Endothelial cell of umbilical vein (primary cell): Measurements from ENCODE around the gene TSPAN14. TPM values are rescaled to one million over a fixed set of nuclear protein-coding genes. Genes with fewer than 3 reads are reported as not detected.

Source experiments
- BruUV-seq: library from RNA; stranded (reverse); fragments of 400-500 nt; replicated peaks from 2 replicates; lab custom pipeline; 2021; lab: Mats Ljungman, UMichigan
- CTCF ChIA-PET: fragments of 300-600, 350-600 bp; sonication (Branson Sonifier 250); formaldehyde crosslinking; loops from one replicate; lab custom pipeline; 2021; ENCODE audit warnings: antibody characterized with exemption, inconsistent platforms; lab: Charles Lee
- POLR2A ChIA-PET: fragments of 300-600, 350-600 bp; sonication (Branson Sonifier 250); formaldehyde crosslinking; loops from one replicate; lab custom pipeline; 2021; ENCODE audit warnings: antibody characterized with exemption, inconsistent platforms; lab: Charles Lee
- DNase-seq: peaks from one replicate; pipeline ENCODE4 v3.0.0-alpha.2; 2011; ENCODE audit warnings: low read depth, low spot score
- FAIRE-seq: peaks from 2 replicates; lab custom pipeline; 2011; peaks lifted over from hg19 to GRCh38; lab: Jason Lieb, UNC
- H2AFZ ChIP-seq: 2 replicates; pipeline ENCODE4 v1.6.0; 2012; ENCODE audit warnings: low read depth, low read length, control low read depth, inconsistent platforms
- H3K27ac ChIP-seq: 2 replicates; pipeline ENCODE4 v1.5.1; 2011; ENCODE audit warnings: low read depth, mild to moderate bottlenecking, control low read depth, low read length, moderate library complexity; ENCODE audit not compliant: insufficient read depth
- H3K27me3 ChIP-seq, 2 experiments: 2 replicates each; pipeline versions ENCODE4 v1.6.0 to v1.6.1; 2011; ENCODE audit warnings: low read length in 2 of 2, mixed read lengths in 1 of 2; ENCODE audit not compliant: control insufficient read depth in 2 of 2, insufficient read depth in 2 of 2
- H3K36me3 ChIP-seq, 2 experiments: 2 replicates in 1 of 2; 3 replicates in 1 of 2; pipeline ENCODE4 v1.5.1; 2011; ENCODE audit warnings: low read length in 2 of 2, mild to moderate bottlenecking in 1 of 2, moderate library complexity in 1 of 2; ENCODE audit not compliant: control insufficient read depth in 2 of 2, insufficient read depth in 2 of 2; ENCODE audit errors: extremely low read depth in 1 of 2
- H3K4me1 ChIP-seq: 3 replicates; pipeline ENCODE4 v1.5.1; 2011; ENCODE audit warnings: mild to moderate bottlenecking, low read length; ENCODE audit not compliant: control insufficient read depth, insufficient read depth; ENCODE audit errors: extremely low read depth
- H3K4me2 ChIP-seq: 2 replicates; pipeline ENCODE4 v1.6.1; 2011; ENCODE audit warnings: low read length, control low read depth, mixed read lengths; ENCODE audit not compliant: insufficient read depth
- H3K4me3 ChIP-seq, 3 experiments: fragments of 200-600 bp in 1 of 3; sonication (generic), shearing (Covaris generic) in 1 of 3; replicated peaks in 1 of 3; 2 replicates each; pipeline ENCODE4 v1.5.1; 2011 to 2016; ENCODE audit warnings: control low read depth in 3 of 3, low read length in 3 of 3, mild to moderate bottlenecking in 2 of 3, inconsistent platforms in 1 of 3, low read depth in 1 of 3, moderate library complexity in 1 of 3; ENCODE audit not compliant: insufficient read depth in 1 of 3
- H3K79me2 ChIP-seq: 2 replicates; pipeline ENCODE4 v1.6.0; 2012; ENCODE audit warnings: low read length, inconsistent platforms; ENCODE audit not compliant: control insufficient read depth, insufficient read depth
- H3K9ac ChIP-seq: replicated peaks from 2 replicates; pipeline ENCODE3; 2011; ENCODE audit warnings: low read length, control low read depth; ENCODE audit not compliant: insufficient read depth; ENCODE audit errors: extremely low read depth
- H3K9me1 ChIP-seq: replicated peaks from 3 replicates; pipeline ENCODE4 v1.6.0; 2011; ENCODE audit warnings: mild to moderate bottlenecking, low read length; ENCODE audit not compliant: control insufficient read depth, insufficient read depth; ENCODE audit errors: extremely low read depth
- H3K9me3 ChIP-seq: replicated peaks from 2 replicates; pipeline ENCODE4 v1.5.1; 2012; ENCODE audit warnings: low read length, inconsistent platforms; ENCODE audit not compliant: control insufficient read depth, insufficient read depth
- H4K20me1 ChIP-seq: replicated peaks from 2 replicates; pipeline ENCODE3; 2011; ENCODE audit warnings: mild to moderate bottlenecking, low read length; ENCODE audit not compliant: control insufficient read depth, insufficient read depth; ENCODE audit errors: extremely low read depth
- CTCF ChIP-seq, 2 donors: IDR thresholded peaks; 1 replicate in 1 of 2; 2 replicates in 1 of 2; pipeline ENCODE4 v1.5.1; 2011; ENCODE audit warnings: low read length in 2 of 2, mild to moderate bottlenecking in 2 of 2, moderate library complexity in 2 of 2, control low read depth in 1 of 2, inconsistent platforms in 1 of 2, low read depth in 1 of 2; ENCODE audit not compliant: insufficient read depth in 1 of 2; ENCODE audit errors: extremely low read depth in 1 of 2
- EZH2 ChIP-seq: IDR thresholded peaks from 2 replicates; pipeline ENCODE4 v1.6.1; 2012; ENCODE audit warnings: borderline replicate concordance, low read depth, mild to moderate bottlenecking, moderate library complexity, low read length, inconsistent platforms; ENCODE audit not compliant: severe bottlenecking
- FOS ChIP-seq: IDR thresholded peaks from 2 replicates; pipeline ENCODE4 v1.6.1; 2011; ENCODE audit warnings: mild to moderate bottlenecking, low read length, moderate library complexity, borderline replicate concordance; ENCODE audit not compliant: insufficient read depth
- MAX ChIP-seq: IDR thresholded peaks from 2 replicates; pipeline ENCODE4 v1.6.1; 2011; ENCODE audit not compliant: insufficient read depth, insufficient read length
- POLR2A ChIP-seq: IDR thresholded peaks from 2 replicates; pipeline ENCODE4 v1.6.1; 2012; ENCODE audit warnings: low read depth, mild to moderate bottlenecking, control low read depth, low read length
- POLR2AphosphoS5 ChIP-seq: IDR thresholded peaks from 2 replicates; pipeline ENCODE4 v1.6.1; 2012; ENCODE audit warnings: low read depth, mild to moderate bottlenecking, control low read depth, low read length, moderate library complexity; ENCODE audit not compliant: insufficient read depth
- dilution Hi-C: fragments of 300-500 bp; cut with MboI; formaldehyde crosslinking; loops from one replicate; pipeline ENCODE4 v1.15.0; 2019; ENCODE audit warnings: low sequenced_read_pairs; ENCODE audit not compliant: extremely low pct_ligation_motif_present
- intact Hi-C: fragments of 100-400 bp; cut with micrococcal nuclease; formaldehyde crosslinking; loops from one replicate; pipeline ENCODE4 v1.10.0; 2022
- polyA plus RNA-seq, 4 experiments: library from polyadenylated mRNA; depleted of rRNA in 3 of 4; stranded (reverse) in 3 of 4; unstranded in 1 of 4; fragments of >200 nt; gene quantifications; 2 replicates each; pipeline versions ENCODE4 v1.2.1 to v1.2.3, GENCODE V29; 2011 to 2012; ENCODE audit warnings: missing spikeins in 1 of 4
- total RNA-seq: library from RNA; stranded (reverse); gene quantifications from 2 replicates; pipeline ENCODE4 v1.2.3, GENCODE V29; 2021

TSPAN14 gene
- total and polyA plus RNA-seq, 2 donors (not counting 3 experiments of a cell fraction or from before 2014, with no cell fraction given): 210 to 242 TPM

- CTCF ChIA-PET: interaction anchor here (1.5 to 2.0 kb wide), 3 partner anchors 11 to 19 kb away, joined by 3 to 10 read pairs (median 9); no protein-coding TSS in a partner anchor
- H2AFZ ChIP-seq: no peak overlapping the region
- no TSS peak for BruUV-seq
These were observed 32.0 kb downstream of the TSPAN14 start for GRCh38 chr10:80485946-80486764.

GRCh38 chr10:80486785-80487420 lies 32.8 kb downstream of the TSPAN14 start:
- TF ChIP-seq POLR2AphosphoS5 (no peak), FOS (no peak), CTCF (IDR thresholded peaks at IDR 0.05; ENCODE audit: extremely low read depth in 1 of 2, insufficient read depth in 1 of 2, low read depth in 1 of 2, low read length in 2 of 2) (no peak), MAX (no peak), EZH2 (no peak), POLR2A (no peak)
- no TSS peak for BruUV-seq
- H3K79me2 ChIP-seq: peaks cover 100% of the 10 kb centered on the region
- POLR2A ChIA-PET: interaction anchor here (0.9 to 1.1 kb wide), 3 partner anchors 14 to 25 kb away, joined by 4 to 7 read pairs (median 6); no protein-coding TSS in a partner anchor
- H3K9me1 ChIP-seq: no peaks in the 10 kb centered on the region
- CTCF ChIA-PET: interaction anchor here (1.5 to 2.0 kb wide), 3 partner anchors 11 to 18 kb away, joined by 3 to 10 read pairs (median 9); no protein-coding TSS in a partner anchor
- peaks cover 25 to 31% of the 10 kb centered on the region in 2 experiments for H3K36me3 ChIP-seq
- peaks cover 43% of the 10 kb centered on the region for H3K4me1 ChIP-seq
- no peaks in the 10 kb centered on the region for H3K27me3 ChIP-seq
- dilution Hi-C loops: no loop called here
- no peak overlapping the region for H3K4me3 ChIP-seq
- H4K20me1 ChIP-seq: peaks cover 18% of the 10 kb centered on the region
- H3K9me3 ChIP-seq: no peaks in the 10 kb centered on the region
- no peak for DNase-seq
- intact Hi-C loops: no loop called here
- H3K4me2 ChIP-seq: no peak overlapping the region
- no peak overlapping the region for H2AFZ ChIP-seq
- no peak overlapping the region for H3K9ac ChIP-seq
- no peak for FAIRE-seq
- no peak overlapping the region for H3K27ac ChIP-seq

More at GRCh38 chr10:80485946-80486764, 32.0 kb downstream of the TSPAN14 start:
- Histone ChIP-seq H4K20me1 (peaks cover 20% of the 10 kb centered on the region), H3K9me3 (no peaks in the 10 kb centered on the region), H3K27me3 (no peaks in the 10 kb centered on the region), H3K79me2 (peaks cover 100% of the 10 kb centered on the region), H3K27ac (no peak overlapping the region), H3K36me3 (peaks cover 21 to 27% of the 10 kb centered on the region in 2 experiments), H3K9me1 (no peaks in the 10 kb centered on the region), H3K4me1 (peaks cover 36% of the 10 kb centered on the region), H3K4me3 (no peak overlapping the region), H3K4me2 (no peak overlapping the region), H3K9ac (no peak overlapping the region)
- no peak for TF ChIP-seq FOS
- dilution Hi-C loops: no loop called here
- peak; percentile 89 for FAIRE-seq
- POLR2A ChIA-PET: interaction anchor here (0.9 to 1.1 kb wide), 2 partner anchors 15 to 18 kb away, joined by 6 to 7 read pairs; no protein-coding TSS in a partner anchor
- no peak for DNase-seq
- intact Hi-C loops: loop anchor here (1.0 kb wide), 1 partner anchor 11 kb away; no protein-coding TSS in a partner anchor
